HG03520 (cell line): Measurements from ENCODE around the gene EOMES.
"Not testable (repeated sequence)": the region's sequence is repeated elsewhere in the genome, so short reads cannot be mapped to it uniquely, and the experiment has no call there.

Experiments
- ATAC-seq: cut with Tn5 transposase; IDR thresholded peaks from one replicate; pipeline ENCODE4 v1.9.1; 2021; ENCODE audit warnings: mild to moderate bottlenecking, moderate library complexity; ENCODE audit not compliant: unreplicated experiment

Gene EOMES

GRCh38 chr3:27721717-27722564, at the start of gene EOMES:
TSS of gene EOMES (minus strand) at chr3:27722323. CDS start at chr3:27722294, 29 bp downstream.
- peak; percentile 61 for ATAC-seq

GRCh38 chr3:27770384-27770783, 48.3 kb upstream of the EOMES start:
- not testable (repeated sequence) for ATAC-seq

DNA sequence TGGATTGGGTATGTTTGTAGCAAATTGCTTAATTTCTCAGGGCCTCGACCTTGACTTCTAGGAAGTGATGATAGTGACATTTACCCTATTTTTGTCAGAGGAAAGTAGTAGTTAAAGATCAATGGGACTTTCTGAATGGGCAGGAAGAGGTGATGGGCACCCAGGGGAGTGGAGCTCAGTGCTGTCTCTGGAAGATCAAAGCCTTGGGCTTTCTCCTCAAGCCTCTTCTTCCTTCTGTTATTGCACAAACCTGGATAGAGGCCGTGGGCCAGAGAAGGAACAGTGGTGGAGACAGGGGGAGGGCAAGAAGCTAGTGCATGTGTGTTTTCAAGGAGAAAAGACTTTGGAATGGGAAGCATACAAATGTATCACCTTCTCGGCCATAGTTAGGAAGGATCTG, 44.9 kb upstream of the EOMES start:
- no peak for ATAC-seq

DNA sequence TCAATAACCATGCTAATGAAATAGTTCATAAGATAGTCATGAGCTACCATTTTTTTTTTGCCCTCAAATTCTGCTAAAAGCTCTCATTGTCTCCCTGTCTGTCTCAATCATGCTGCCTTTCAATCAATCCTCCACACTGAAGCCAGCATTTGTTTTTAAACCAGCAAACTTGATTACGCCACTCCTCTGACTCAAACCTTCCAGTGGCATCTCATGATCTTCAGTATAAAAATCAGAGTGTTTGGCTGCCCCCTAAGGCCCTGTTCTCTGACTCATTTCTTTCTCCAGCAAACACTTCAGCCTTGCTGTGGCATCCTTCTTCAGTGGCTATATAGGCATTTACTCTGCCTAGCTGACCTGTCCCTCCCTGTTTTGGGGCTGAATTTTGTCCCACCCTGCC, 36.0 kb upstream of the EOMES start:
- no peak for ATAC-seq

GRCh38 chr3:27756877-27757276, 34.8 kb upstream of the EOMES start:
- ATAC-seq = no peak

DNA sequence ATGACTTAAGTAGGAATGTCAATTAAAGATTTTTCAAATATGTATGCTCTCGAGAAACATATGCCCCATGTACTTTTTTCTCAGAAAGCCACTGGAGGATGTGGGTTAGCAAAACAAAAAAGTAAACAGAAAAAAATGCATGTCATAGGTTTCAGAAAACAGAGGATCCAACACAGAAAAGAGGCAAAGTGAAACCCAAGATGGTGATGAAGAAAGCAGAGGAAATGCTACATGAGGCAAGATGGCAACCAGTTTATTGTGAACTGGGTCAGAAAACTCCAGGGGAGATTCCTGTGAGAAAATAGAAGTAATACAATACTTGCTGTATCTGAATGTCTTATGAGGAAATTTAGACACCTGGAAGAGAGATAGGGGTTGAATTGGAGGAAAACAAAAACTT, 30.8 kb upstream of the EOMES start:
- ATAC-seq = no peak

- no peak for ATAC-seq
Measured at GRCh38 chr3:27749643-27750042, 27.5 kb upstream of the EOMES start.

DNA sequence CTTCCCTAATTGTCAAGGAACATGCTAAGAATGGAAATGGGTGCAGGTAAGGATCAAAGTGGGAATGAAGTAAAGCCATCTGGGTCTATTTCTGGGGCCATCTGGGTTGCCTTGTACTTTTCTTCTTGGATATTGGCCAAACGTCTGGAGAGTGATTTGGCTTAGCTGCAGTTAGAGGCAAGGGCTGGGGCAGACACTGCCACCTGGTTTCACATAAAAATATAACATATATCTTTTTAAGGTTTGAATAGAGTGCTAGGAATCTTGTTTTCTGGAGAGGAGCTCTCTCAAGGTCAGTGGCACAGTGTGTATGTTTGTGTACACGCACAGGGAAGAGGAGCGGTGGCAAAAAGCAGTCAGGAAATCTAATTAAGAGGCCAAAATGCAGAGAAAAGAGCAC, 24.7 kb upstream of the EOMES start:
- ATAC-seq = no peak

- no peak for ATAC-seq
Measured at GRCh38 chr3:27740854-27741253, 18.7 kb upstream of the EOMES start.

DNA sequence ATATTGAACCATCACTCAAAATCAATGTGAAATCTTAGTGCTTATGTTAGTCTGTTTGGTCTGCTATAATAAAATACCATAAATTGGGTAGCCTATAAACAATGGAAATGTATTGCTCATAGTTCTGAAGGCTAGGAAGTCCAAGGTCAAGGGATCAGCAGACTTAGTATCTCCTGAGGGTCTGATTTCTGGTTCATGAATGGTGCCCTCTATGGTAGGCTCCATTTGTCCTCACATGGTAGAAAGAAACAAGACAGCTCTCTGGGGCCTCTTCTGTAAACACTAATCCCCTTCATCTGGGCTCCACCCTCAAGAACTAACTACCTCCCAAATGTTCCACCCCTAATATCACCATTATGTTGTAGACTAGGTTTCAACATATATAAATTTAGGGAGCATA, 15.0 kb upstream of the EOMES start:
- ATAC-seq = no peak

DNA sequence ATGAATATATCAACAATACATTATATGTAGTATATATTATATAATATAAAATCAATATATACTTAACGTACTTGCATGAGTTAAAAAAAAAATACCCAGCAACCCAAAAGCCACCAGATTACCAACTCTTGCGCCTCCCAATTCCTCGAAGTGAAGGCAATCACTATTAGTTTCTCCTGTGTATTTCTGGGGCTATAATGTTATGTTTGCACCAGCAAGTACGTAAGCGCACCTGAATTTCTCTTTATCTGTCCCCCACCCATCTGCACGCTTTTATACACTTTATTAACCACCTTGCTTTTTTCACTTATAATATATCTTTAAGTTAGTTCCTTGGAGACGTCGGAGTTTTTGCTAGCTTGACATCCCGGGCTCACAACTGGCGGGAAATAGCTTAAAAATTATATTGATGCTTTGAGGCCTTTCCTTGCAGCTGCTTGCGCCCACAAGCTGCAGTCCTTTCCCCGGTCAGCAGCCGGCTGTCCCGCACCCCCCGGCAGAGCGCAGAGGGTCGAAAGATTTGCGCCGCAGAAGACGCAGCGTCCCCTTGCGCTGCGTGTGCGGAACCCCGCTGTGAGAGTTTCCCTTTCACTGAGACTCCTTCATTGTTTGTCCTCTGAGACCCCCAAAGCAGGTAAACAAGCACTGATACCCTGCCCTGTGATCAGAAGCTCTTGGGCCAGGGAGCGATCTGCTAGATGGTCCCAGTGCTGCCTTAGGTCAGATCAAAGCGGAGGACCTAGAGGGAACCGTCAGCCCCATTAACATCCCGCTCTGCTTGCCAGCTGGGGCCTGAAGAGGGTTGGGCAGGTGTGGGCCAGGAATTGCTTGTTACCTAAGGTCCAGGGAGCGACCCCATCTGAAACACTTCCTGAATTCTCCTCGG, 8.9 kb upstream of the EOMES start:
- ATAC-seq = no peak

- ATAC-seq = no peak
Measured at GRCh38 chr3:27729748-27730611, 7.9 kb upstream of the EOMES start.

- no peak for ATAC-seq
Measured at GRCh38 chr3:27729325-27729724, 7.2 kb upstream of the EOMES start.

DNA sequence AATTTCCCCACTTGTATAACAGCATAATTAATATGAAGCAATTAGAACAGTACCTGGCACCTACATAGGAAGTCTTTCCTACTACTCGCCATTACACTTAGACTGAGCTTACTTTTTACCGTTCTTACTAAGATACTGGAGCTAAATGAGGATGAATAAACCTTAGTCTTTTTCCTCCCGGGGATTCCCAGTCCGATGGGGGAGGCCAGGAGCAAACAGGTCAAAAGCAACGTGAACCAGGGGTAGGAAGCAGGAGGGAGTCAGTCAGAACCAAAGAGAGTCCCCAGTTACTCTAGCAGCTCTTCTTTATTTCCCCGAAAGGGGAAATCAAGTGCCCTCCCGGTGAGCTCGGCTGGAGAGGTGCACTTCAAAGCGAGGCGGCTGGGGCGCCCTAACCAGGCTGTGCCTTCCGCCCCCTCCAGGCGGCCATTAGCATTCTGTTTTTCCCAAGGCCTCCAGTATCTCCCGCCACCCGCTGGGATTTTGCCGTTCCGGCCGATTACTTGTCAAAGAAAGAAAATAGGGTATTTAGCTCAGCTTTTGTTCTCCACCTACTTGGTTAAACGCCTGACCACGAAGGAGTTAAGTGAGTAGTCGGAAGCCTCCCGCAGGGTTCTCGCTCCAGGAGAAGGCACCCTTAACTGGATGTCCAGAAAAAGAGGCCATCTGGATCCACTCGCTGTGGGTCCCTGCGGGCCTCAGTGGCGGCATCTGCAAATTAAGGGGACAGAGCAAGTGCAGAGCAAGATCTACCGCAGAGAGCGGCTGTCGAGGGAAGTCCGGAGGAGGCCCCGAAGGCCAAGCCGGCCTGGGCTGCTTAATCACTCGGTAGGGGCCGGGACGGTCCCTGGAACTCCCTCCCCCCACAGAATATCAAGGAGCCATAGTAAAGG, 6.3 kb upstream of the EOMES start:
- peak; percentile 60 for ATAC-seq

DNA sequence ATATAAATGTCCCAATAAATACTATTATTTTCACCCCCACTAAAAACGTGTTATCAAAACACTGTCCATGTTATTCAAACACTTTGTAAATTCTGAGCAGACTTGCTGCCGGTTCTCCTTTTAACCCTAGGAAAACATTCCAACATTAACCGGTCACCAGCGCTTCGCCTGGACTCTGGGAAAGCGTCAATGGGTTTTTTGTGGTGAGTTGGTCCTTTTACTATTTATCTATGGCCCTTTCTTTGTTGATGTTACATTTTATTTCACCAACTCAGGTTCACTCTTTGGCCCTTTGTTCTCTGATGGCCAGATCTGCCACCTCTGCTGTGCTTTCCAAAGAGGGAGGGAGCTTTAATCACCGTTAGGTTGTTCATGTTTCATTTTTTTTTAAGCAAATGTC, 4.1 kb upstream of the EOMES start:
- ATAC-seq = no peak

GRCh38 chr3:27724459-27725197, 2.5 kb upstream of the EOMES start:
- no peak for ATAC-seq

DNA sequence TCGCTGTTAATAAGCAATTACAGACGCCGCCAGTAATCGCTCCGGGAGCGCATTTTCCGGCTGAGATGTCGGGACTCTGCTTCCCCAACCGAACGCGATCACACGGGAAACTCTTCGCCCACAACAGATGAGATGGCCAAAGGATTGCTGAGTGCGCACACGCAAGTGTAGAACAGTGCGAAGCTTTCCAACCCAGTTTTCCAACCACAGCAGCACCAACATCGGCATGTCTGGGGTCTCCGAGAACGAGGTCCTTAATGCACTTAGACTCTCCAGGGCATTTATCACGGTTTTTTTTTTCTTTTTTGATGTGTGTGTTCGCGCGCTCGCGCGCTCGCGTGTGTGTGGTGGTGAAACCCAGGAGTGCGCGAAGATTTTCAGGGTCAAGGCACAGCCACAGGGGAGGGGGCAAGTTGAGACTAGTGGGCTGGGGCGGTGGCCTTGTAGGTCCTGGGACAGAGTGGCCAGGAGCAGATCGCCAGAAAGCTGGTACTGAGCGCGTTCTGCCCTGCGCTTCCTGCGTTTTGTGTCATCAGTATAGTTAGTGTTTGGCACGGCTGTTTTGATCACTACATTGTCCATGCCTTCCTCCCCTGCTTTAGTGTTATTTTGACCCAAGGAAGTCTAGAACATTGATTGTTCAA, 1.8 kb upstream of the EOMES start:
- no peak for ATAC-seq

- no peak for ATAC-seq
Measured at GRCh38 chr3:27723456-27723814, 1.3 kb upstream of the EOMES start.

DNA sequence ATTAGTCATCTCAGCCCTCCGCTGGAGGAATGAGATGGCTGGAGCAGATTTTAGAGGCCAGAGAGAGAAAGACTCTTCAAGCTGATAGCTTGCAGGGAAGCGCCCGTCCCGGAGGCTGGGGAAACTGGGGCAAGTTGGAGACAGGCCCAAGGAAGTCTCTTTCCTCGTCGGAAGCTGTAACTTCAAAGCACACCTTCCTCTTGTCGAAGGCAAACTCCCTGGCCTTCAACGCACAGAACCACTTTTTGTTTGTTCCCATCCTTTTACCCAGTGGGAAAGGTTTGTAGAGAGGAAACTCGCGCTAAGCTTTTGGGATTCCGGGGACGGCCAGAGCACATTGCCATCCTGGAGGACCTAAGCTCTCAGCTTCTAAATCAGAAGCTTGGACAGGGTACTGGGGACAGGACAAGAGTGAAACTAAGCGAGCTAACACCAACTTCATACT, 900 bp upstream of the EOMES start:
- ATAC-seq = no peak
